Gastrocnemius medialis (tissue), 4 donors: Measurements from ENCODE around the gene GJB5.

Experiments
- POLR2A ChIP-seq, 2 donors: fragments of 450-650 bp; IDR thresholded peaks; one replicate each; pipeline ENCODE4 v1.6.1; 2017; ENCODE audit warnings: antibody characterized with exemption in 2 of 2, mild to moderate bottlenecking in 2 of 2, moderate library complexity in 2 of 2
- TF ChIP-seq, protein P1 (sequence below), 5 experiments: fragments of 450-650 bp in 3 of 5; fragments of 200-600 bp in 2 of 5; sonication (generic) in 2 of 5; IDR thresholded peaks in 4 of 5; conservative IDR thresholded peaks in 1 of 5; 1 replicate in 4 of 5; 2 replicates in 1 of 5; pipeline ENCODE4 v1.5.1; 2016 to 2019; ENCODE audit warnings: antibody characterized with exemption in 5 of 5, mild to moderate bottlenecking in 3 of 5, moderate library complexity in 3 of 5

DNA sequence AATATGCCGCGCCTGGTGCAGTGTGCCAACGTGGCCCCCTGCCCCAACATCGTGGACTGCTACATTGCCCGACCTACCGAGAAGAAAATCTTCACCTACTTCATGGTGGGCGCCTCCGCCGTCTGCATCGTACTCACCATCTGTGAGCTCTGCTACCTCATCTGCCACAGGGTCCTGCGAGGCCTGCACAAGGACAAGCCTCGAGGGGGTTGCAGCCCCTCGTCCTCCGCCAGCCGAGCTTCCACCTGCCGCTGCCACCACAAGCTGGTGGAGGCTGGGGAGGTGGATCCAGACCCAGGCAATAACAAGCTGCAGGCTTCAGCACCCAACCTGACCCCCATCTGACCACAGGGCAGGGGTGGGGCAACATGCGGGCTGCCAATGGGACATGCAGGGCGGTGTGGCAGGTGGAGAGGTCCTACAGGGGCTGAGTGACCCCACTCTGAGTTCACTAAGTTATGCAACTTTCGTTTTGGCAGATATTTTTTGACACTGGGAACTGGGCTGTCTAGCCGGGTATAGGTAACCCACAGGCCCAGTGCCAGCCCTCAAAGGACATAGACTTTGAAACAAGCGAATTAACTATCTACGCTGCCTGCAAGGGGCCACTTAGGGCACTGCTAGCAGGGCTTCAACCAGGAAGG lies 30.5 kb downstream of the GJB5 start:
- TF ChIP-seq, protein P1, sequence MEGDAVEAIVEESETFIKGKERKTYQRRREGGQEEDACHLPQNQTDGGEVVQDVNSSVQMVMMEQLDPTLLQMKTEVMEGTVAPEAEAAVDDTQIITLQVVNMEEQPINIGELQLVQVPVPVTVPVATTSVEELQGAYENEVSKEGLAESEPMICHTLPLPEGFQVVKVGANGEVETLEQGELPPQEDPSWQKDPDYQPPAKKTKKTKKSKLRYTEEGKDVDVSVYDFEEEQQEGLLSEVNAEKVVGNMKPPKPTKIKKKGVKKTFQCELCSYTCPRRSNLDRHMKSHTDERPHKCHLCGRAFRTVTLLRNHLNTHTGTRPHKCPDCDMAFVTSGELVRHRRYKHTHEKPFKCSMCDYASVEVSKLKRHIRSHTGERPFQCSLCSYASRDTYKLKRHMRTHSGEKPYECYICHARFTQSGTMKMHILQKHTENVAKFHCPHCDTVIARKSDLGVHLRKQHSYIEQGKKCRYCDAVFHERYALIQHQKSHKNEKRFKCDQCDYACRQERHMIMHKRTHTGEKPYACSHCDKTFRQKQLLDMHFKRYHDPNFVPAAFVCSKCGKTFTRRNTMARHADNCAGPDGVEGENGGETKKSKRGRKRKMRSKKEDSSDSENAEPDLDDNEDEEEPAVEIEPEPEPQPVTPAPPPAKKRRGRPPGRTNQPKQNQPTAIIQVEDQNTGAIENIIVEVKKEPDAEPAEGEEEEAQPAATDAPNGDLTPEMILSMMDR (IDR thresholded peaks at IDR 0.05 in 4 of 5, conservative IDR thresholded peaks at IDR 0.05 in 1 of 5): no peak
- TF ChIP-seq POLR2A (IDR thresholded peaks at IDR 0.05): no peak
